ENCODE measurements around the gene LRRC10. TPM values are rescaled to one million over a fixed set of nuclear protein-coding genes. Genes with fewer than 3 reads are reported as not detected.
"Not testable (repeated sequence)": the region's sequence is repeated elsewhere in the genome, so short reads cannot be mapped to it uniquely, and the experiment has no call there.

The LRRC10 gene
- polyA plus RNA-seq, 1 donor from 2014 or later: not detected

DNA sequence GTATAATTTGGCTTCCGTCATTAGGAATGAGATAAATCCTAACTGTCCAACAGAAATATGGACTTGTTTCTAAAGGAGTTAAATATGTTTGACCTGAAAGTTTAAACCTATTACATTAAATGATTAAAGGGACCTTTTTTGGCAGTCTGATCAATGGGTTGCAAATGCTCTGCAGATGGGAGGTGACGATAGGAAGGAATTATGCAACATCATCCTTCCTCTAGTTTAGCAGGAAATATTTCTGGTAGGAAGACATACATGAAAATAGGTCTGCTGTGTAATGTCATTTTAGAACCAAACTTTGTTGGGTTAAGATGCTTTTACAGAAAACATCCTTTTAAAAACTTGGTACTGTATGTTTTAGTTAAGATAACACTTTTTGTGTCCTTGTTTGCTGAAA, 2.6 kb downstream of the LRRC10 start:
- H3K9me3 ChIP-seq (ENCODE audit: low read length): no peaks in the 10 kb centered on the region
- no peaks in the 10 kb centered on the region for H3K9me2 ChIP-seq (ENCODE audit: insufficient read depth, low read length)
- no peaks in the 10 kb centered on the region for H3K27me3 ChIP-seq (ENCODE audit: insufficient read depth, low read depth, low read length)
- H3K4me3 ChIP-seq (ENCODE audit: low read length): no peak overlapping the region
- no peak overlapping the region for H3K9ac ChIP-seq (ENCODE audit: low read length)
- no peak overlapping the region for H2AFZ ChIP-seq (ENCODE audit: low read depth, low read length)
- H3K27ac ChIP-seq (ENCODE audit: low read length): no peak overlapping the region
- H3K79me2 ChIP-seq (replicated peaks; ENCODE audit: insufficient read depth, low read length): no peaks in the 10 kb centered on the region
- H3F3A ChIP-seq (ENCODE audit: insufficient read depth, low read length, poor library complexity, severe bottlenecking): no peaks in the 10 kb centered on the region
- TF ChIP-seq EZH2 (IDR thresholded peaks at IDR 0.05; ENCODE audit: borderline replicate concordance, insufficient read depth, low read length, poor library complexity, severe bottlenecking) (no peak), SMC3 (conservative IDR thresholded peaks at IDR 0.05; ENCODE audit: poor library complexity) (no peak), RAD21 (conservative IDR thresholded peaks at IDR 0.05) (no peak), MXI1 (conservative IDR thresholded peaks at IDR 0.05; ENCODE audit: poor library complexity, severe bottlenecking) (no peak), EP300 (conservative IDR thresholded peaks at IDR 0.05; ENCODE audit: poor library complexity, severe bottlenecking) (no peak), POLR2AphosphoS5 (IDR thresholded peaks at IDR 0.05) (no peak), TAF1 (IDR thresholded peaks at IDR 0.05; ENCODE audit: low read depth) (no peak)
- TF ChIP-seq, protein P1, sequence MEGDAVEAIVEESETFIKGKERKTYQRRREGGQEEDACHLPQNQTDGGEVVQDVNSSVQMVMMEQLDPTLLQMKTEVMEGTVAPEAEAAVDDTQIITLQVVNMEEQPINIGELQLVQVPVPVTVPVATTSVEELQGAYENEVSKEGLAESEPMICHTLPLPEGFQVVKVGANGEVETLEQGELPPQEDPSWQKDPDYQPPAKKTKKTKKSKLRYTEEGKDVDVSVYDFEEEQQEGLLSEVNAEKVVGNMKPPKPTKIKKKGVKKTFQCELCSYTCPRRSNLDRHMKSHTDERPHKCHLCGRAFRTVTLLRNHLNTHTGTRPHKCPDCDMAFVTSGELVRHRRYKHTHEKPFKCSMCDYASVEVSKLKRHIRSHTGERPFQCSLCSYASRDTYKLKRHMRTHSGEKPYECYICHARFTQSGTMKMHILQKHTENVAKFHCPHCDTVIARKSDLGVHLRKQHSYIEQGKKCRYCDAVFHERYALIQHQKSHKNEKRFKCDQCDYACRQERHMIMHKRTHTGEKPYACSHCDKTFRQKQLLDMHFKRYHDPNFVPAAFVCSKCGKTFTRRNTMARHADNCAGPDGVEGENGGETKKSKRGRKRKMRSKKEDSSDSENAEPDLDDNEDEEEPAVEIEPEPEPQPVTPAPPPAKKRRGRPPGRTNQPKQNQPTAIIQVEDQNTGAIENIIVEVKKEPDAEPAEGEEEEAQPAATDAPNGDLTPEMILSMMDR (IDR thresholded peaks at IDR 0.05; ENCODE audit: poor library complexity, severe bottlenecking): no peak
- TF ChIP-seq, protein P2, sequence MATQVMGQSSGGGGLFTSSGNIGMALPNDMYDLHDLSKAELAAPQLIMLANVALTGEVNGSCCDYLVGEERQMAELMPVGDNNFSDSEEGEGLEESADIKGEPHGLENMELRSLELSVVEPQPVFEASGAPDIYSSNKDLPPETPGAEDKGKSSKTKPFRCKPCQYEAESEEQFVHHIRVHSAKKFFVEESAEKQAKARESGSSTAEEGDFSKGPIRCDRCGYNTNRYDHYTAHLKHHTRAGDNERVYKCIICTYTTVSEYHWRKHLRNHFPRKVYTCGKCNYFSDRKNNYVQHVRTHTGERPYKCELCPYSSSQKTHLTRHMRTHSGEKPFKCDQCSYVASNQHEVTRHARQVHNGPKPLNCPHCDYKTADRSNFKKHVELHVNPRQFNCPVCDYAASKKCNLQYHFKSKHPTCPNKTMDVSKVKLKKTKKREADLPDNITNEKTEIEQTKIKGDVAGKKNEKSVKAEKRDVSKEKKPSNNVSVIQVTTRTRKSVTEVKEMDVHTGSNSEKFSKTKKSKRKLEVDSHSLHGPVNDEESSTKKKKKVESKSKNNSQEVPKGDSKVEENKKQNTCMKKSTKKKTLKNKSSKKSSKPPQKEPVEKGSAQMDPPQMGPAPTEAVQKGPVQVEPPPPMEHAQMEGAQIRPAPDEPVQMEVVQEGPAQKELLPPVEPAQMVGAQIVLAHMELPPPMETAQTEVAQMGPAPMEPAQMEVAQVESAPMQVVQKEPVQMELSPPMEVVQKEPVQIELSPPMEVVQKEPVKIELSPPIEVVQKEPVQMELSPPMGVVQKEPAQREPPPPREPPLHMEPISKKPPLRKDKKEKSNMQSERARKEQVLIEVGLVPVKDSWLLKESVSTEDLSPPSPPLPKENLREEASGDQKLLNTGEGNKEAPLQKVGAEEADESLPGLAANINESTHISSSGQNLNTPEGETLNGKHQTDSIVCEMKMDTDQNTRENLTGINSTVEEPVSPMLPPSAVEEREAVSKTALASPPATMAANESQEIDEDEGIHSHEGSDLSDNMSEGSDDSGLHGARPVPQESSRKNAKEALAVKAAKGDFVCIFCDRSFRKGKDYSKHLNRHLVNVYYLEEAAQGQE (IDR thresholded peaks at IDR 0.05; ENCODE audit: borderline replicate concordance): no peak
- no peaks in the 10 kb centered on the region for H4K20me1 ChIP-seq (ENCODE audit: insufficient read depth)
- peaks cover 4% of the 10 kb centered on the region for H3K36me3 ChIP-seq (ENCODE audit: insufficient read depth, low read length)
- no peak overlapping the region for H3K4me2 ChIP-seq (ENCODE audit: low read length)

DNA sequence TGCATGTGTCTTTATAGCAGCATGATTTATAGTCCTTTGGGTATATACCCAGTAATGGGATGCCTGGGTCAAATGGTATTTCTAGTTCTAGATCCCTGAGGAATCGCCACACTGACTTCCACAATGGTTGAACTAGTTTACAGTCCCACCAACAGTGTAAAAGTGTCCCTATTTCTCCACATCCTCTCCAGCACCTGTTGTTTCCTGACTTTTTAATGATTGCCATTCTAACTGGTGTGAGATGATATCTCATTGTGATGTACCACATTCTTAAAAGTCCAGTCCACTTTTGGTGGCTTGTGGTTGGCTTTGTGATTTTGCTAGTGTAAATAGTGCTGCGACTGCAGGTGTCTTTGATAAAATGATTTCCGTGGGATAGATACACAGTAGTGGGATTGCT, 6.4 kb downstream of the LRRC10 start:
- H3K36me3 ChIP-seq (ENCODE audit: insufficient read depth, low read length): peaks cover 25% of the 10 kb centered on the region
- H3K9me3 ChIP-seq (ENCODE audit: low read length); H3K4me3 ChIP-seq (ENCODE audit: low read length); H4K20me1 ChIP-seq (ENCODE audit: insufficient read depth); H3K9me2 ChIP-seq (ENCODE audit: insufficient read depth, low read length); H3K27ac ChIP-seq (ENCODE audit: low read length); H2AFZ ChIP-seq (ENCODE audit: low read depth, low read length); H3K4me2 ChIP-seq (ENCODE audit: low read length); H3K79me2 ChIP-seq (replicated peaks; ENCODE audit: insufficient read depth, low read length); H3K9ac ChIP-seq (ENCODE audit: low read length); H3F3A ChIP-seq (ENCODE audit: insufficient read depth, low read length, poor library complexity, severe bottlenecking); H3K27me3 ChIP-seq (ENCODE audit: insufficient read depth, low read depth, low read length): not testable (repeated sequence)

DNA sequence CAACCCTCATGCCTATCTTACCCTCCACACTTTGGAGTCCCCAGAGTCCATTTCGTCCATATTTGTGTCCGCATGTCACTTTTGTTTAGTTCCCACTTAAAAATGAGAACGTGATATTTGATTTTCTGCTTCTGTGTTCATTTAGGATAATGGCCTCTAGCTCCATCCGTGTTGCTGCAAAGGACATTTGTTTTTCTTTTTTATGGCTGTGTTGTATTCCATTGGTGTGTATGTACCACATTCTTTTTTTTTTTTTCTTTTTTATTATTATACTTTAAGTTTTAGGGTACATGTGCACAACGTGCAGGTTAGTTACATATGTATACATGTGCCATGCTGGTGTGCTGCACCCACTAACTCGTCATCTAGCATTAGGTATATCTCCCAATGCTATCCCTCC, 7.2 kb downstream of the LRRC10 start:
- not testable (repeated sequence) for H2AFZ ChIP-seq (ENCODE audit: low read depth, low read length); H3K27me3 ChIP-seq (ENCODE audit: insufficient read depth, low read depth, low read length); H3K79me2 ChIP-seq (replicated peaks; ENCODE audit: insufficient read depth, low read length); H4K20me1 ChIP-seq (ENCODE audit: insufficient read depth); H3K4me3 ChIP-seq (ENCODE audit: low read length); H3F3A ChIP-seq (ENCODE audit: insufficient read depth, low read length, poor library complexity, severe bottlenecking); H3K27ac ChIP-seq (ENCODE audit: low read length); H3K4me2 ChIP-seq (ENCODE audit: low read length); H3K9me3 ChIP-seq (ENCODE audit: low read length); H3K9me2 ChIP-seq (ENCODE audit: insufficient read depth, low read length); H3K9ac ChIP-seq (ENCODE audit: low read length)
- H3K36me3 ChIP-seq (ENCODE audit: insufficient read depth, low read length): peaks cover 30% of the 10 kb centered on the region
